H9 (cell line): ENCODE data around the gene PTAR1. TPM values are rescaled to one million over a fixed set of nuclear protein-coding genes. Genes with fewer than 3 reads are reported as not detected.

ENCODE experiments used
- DNase-seq: peaks from one replicate; pipeline ENCODE4 v3.0.0-alpha.2; 2017
- H2AFZ ChIP-seq: one replicate; pipeline ENCODE4 v1.6.1; 2013; ENCODE audit warnings: mild to moderate bottlenecking, low read length, control low read depth, moderate library complexity
- H2AK5ac ChIP-seq: 2 replicates; pipeline ENCODE4 v1.6.1; 2013; ENCODE audit warnings: low read length, control low read depth, mixed read lengths; ENCODE audit not compliant: insufficient read length
- H2BK120ac ChIP-seq: one replicate; pipeline ENCODE4 v1.6.1; 2013; ENCODE audit warnings: low read depth, mild to moderate bottlenecking, low read length, control low read depth, inconsistent platforms; ENCODE audit not compliant: poor library complexity, severe bottlenecking
- H2BK12ac ChIP-seq: 2 replicates; pipeline ENCODE4 v1.6.1; 2013; ENCODE audit warnings: low read length, control low read depth, mixed read lengths, low read depth; ENCODE audit not compliant: insufficient read length
- H2BK15ac ChIP-seq: 2 replicates; pipeline ENCODE4 v1.6.1; 2013; ENCODE audit warnings: low read depth, low read length, control low read depth
- H2BK20ac ChIP-seq: one replicate; pipeline ENCODE4 v1.6.1; 2013; ENCODE audit warnings: low read depth, mild to moderate bottlenecking, low read length, control low read depth, inconsistent platforms; ENCODE audit not compliant: poor library complexity, severe bottlenecking
- H2BK5ac ChIP-seq: 2 replicates; pipeline ENCODE4 v1.6.1; 2013; ENCODE audit warnings: low read length, control low read depth, mixed read lengths; ENCODE audit not compliant: insufficient read length
- H3K14ac ChIP-seq: 2 replicates; pipeline ENCODE4 v1.6.1; 2013; ENCODE audit warnings: low read length, control low read depth; ENCODE audit not compliant: insufficient read depth
- H3K18ac ChIP-seq: 2 replicates; pipeline ENCODE4 v1.6.1; 2013; ENCODE audit warnings: low read depth, mild to moderate bottlenecking, mixed read lengths, low read length, control low read depth; ENCODE audit not compliant: insufficient read length
- H3K23ac ChIP-seq: 2 replicates; pipeline ENCODE4 v1.6.1; 2013; ENCODE audit warnings: low read length, control low read depth, mixed read lengths, low read depth; ENCODE audit not compliant: insufficient read length
- H3K23me2 ChIP-seq: 2 replicates; pipeline ENCODE4 v1.6.1; 2013; ENCODE audit warnings: low read depth, mild to moderate bottlenecking, mixed read lengths, low read length, control low read depth; ENCODE audit not compliant: insufficient read length, poor library complexity, severe bottlenecking
- H3K27ac ChIP-seq: 2 replicates; pipeline ENCODE4 v1.5.1; 2013; ENCODE audit warnings: low read length, control low read depth, mixed read lengths, low read depth; ENCODE audit not compliant: insufficient read length
- H3K27me3 ChIP-seq: 2 replicates; pipeline ENCODE4 v1.6.1; 2013; ENCODE audit warnings: low read length, control low read depth, inconsistent platforms; ENCODE audit not compliant: insufficient read depth
- H3K4ac ChIP-seq: 2 replicates; pipeline ENCODE4 v1.6.1; 2013; ENCODE audit warnings: low read depth, mild to moderate bottlenecking, control low read depth, inconsistent platforms, low read length, moderate library complexity
- H3K4me1 ChIP-seq: 2 replicates; pipeline ENCODE4 v1.6.1; 2013; ENCODE audit warnings: low read length, control low read depth, inconsistent platforms; ENCODE audit not compliant: insufficient read depth
- H3K4me2 ChIP-seq: 2 replicates; pipeline ENCODE4 v1.6.1; 2013; ENCODE audit warnings: low read length, control low read depth, mixed read lengths; ENCODE audit not compliant: insufficient read length, insufficient read depth
- H3K56ac ChIP-seq: 2 replicates; pipeline ENCODE4 v1.6.1; 2013; ENCODE audit warnings: low read depth, mild to moderate bottlenecking, mixed read lengths, low read length, control low read depth; ENCODE audit not compliant: insufficient read length
- H3K79me1 ChIP-seq: 2 replicates; pipeline ENCODE4 v1.6.1; 2013; ENCODE audit warnings: low read depth, mild to moderate bottlenecking, moderate library complexity, low read length, control low read depth, inconsistent platforms; ENCODE audit not compliant: insufficient read depth, poor library complexity, severe bottlenecking
- H3K79me2 ChIP-seq: 2 replicates; pipeline ENCODE4 v1.6.1; 2013; ENCODE audit warnings: low read length, control low read depth, inconsistent platforms; ENCODE audit not compliant: insufficient read depth
- H3K9ac ChIP-seq: 2 replicates; pipeline ENCODE4 v1.6.1; 2013; ENCODE audit warnings: low read length, control low read depth, mixed read lengths; ENCODE audit not compliant: insufficient read length; ENCODE audit errors: extremely low read depth
- H3K9me3 ChIP-seq: one replicate; pipeline ENCODE4 v1.6.1; 2013; ENCODE audit warnings: low read depth, low read length, inconsistent platforms; ENCODE audit not compliant: control insufficient read depth
- H3T11ph ChIP-seq: one replicate; pipeline ENCODE4 v1.6.1; 2013; ENCODE audit warnings: mild to moderate bottlenecking, low read length, control low read depth, inconsistent platforms
- H4K20me1 ChIP-seq: one replicate; pipeline ENCODE4 v1.6.1; 2013; ENCODE audit not compliant: control insufficient read depth, insufficient read length, insufficient read depth
- H4K5ac ChIP-seq: 2 replicates; pipeline ENCODE4 v1.6.1; 2013; ENCODE audit warnings: low read depth, mild to moderate bottlenecking, mixed read lengths, low read length, control low read depth; ENCODE audit not compliant: insufficient read length
- H4K8ac ChIP-seq: replicated peaks from 2 replicates; pipeline ENCODE4 v1.6.1; 2013; ENCODE audit warnings: low read length, control low read depth, mixed read lengths, low read depth; ENCODE audit not compliant: insufficient read length
- H4K91ac ChIP-seq: 2 replicates; pipeline ENCODE4 v1.6.1; 2013; ENCODE audit warnings: low read depth, mild to moderate bottlenecking, moderate library complexity, mixed read lengths, low read length, control low read depth; ENCODE audit not compliant: insufficient read length
- H3K27ac Mint-ChIP-seq, 3 experiments: 2 replicates in 2 of 3; 3 replicates in 1 of 3; pipeline ENCODE4 v1.8.0; 2020 to 2021; ENCODE audit warnings: mixed read lengths in 3 of 3, mild to moderate bottlenecking in 1 of 3, moderate library complexity in 1 of 3
- H3K27me3 Mint-ChIP-seq: 2 replicates; pipeline ENCODE4 v1.8.0; 2021; ENCODE audit warnings: low read depth, mild to moderate bottlenecking, moderate library complexity, mixed read lengths
- H3K36me3 Mint-ChIP-seq, 3 experiments: 2 replicates in 2 of 3; 3 replicates in 1 of 3; pipeline ENCODE4 v1.8.0; 2020 to 2021; ENCODE audit warnings: low read depth in 3 of 3, mixed read lengths in 3 of 3; ENCODE audit not compliant: insufficient read depth in 1 of 3
- H3K4me1 Mint-ChIP-seq, 2 experiments: 2 replicates each; pipeline ENCODE4 v1.8.0; 2020; ENCODE audit warnings: mixed read lengths in 2 of 2
- H3K4me3 Mint-ChIP-seq, 2 experiments: 2 replicates in 1 of 2; 3 replicates in 1 of 2; pipeline ENCODE4 v1.8.0; 2020 to 2021; ENCODE audit warnings: mild to moderate bottlenecking in 2 of 2, mixed read lengths in 2 of 2, moderate library complexity in 1 of 2
- H3K9me3 Mint-ChIP-seq, 2 experiments: 2 replicates in 1 of 2; 3 replicates in 1 of 2; pipeline ENCODE4 v1.8.0; 2020; ENCODE audit warnings: mild to moderate bottlenecking in 2 of 2, mixed read lengths in 2 of 2, moderate library complexity in 1 of 2
- WGBS: extraction: QIAGEN DNeasy Blood & Tissue Kit; methylation state at CpG from one replicate; pipeline ENCODE4 v1.1.7; 2013; ENCODE audit warnings: missing lambda C conversion rate, low lambda C conversion rate, mixed read lengths; ENCODE audit not compliant: insufficient read length; ENCODE audit errors: extremely low coverage; 5-methylcytosine and 5-hydroxymethylcytosine counted together
- total RNA-seq: library from RNA; stranded (reverse); gene quantifications from 2 replicates; pipeline ENCODE4 v1.2.1, GENCODE V29; 2021
- TF ChIP-seq, protein P1 (sequence below): fragments of 200-600 bp; sonication (generic); conservative IDR thresholded peaks from 3 replicates; pipeline ENCODE4 v1.8.0; 2021; ENCODE audit warnings: antibody characterized with exemption, mild to moderate bottlenecking

The PTAR1 gene
- total RNA-seq, 1 experiment from 2014 or later: 117 TPM

DNA sequence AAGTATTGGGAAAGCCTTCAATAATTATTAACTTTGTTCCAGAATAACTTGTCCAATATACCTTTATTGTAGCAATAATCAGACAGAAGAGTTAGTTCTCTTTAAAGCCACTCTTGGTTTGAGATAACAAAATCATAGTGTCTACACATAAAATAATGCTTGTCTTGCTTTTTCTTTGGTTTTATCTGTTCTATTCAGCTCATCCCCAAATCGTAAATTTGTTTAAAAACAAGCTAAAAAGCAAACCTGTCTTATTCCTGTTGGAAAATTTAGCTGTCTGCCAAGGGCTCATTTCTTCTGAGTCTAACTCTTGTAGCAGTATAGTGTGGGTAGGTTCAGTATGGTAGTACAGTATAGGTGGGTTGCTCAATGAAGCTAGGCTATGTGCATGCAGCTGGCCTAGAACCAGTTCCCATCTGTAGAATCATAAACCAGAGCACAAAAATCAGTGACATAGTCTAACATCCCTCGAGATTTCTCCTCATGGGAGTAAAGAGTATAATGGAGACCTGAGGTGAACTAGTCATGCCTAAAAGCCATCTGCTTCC lies 69.7 kb downstream of the PTAR1 start:
- no peak overlapping the region for H2BK15ac ChIP-seq
- no peak overlapping the region for H3T11ph ChIP-seq
- TF ChIP-seq, protein P1, sequence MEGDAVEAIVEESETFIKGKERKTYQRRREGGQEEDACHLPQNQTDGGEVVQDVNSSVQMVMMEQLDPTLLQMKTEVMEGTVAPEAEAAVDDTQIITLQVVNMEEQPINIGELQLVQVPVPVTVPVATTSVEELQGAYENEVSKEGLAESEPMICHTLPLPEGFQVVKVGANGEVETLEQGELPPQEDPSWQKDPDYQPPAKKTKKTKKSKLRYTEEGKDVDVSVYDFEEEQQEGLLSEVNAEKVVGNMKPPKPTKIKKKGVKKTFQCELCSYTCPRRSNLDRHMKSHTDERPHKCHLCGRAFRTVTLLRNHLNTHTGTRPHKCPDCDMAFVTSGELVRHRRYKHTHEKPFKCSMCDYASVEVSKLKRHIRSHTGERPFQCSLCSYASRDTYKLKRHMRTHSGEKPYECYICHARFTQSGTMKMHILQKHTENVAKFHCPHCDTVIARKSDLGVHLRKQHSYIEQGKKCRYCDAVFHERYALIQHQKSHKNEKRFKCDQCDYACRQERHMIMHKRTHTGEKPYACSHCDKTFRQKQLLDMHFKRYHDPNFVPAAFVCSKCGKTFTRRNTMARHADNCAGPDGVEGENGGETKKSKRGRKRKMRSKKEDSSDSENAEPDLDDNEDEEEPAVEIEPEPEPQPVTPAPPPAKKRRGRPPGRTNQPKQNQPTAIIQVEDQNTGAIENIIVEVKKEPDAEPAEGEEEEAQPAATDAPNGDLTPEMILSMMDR: no peak
- Mint-ChIP-seq H3K9me3 (no peaks in the 10 kb centered on the region), H3K4me1 (no peaks in the 10 kb centered on the region), H3K36me3 (no peaks in the 10 kb centered on the region), H3K4me3 (no peak overlapping the region), H3K27me3 (no peaks in the 10 kb centered on the region), H3K27ac (no peak overlapping the region)
- H2AFZ ChIP-seq: no peak overlapping the region
- no peak overlapping the region for H3K56ac ChIP-seq
- H3K4me1 ChIP-seq: no peaks in the 10 kb centered on the region
- H2BK12ac ChIP-seq: no peak overlapping the region
- H3K23ac ChIP-seq: no peak overlapping the region
- H3K79me1 ChIP-seq: no peaks in the 10 kb centered on the region
- no peak overlapping the region for H3K18ac ChIP-seq
- no peak overlapping the region for H2BK20ac ChIP-seq
- no peak overlapping the region for H3K9ac ChIP-seq
- no peaks in the 10 kb centered on the region for H4K20me1 ChIP-seq
- no peak overlapping the region for H4K91ac ChIP-seq
- no peak overlapping the region for H3K14ac ChIP-seq
- H3K79me2 ChIP-seq: no peaks in the 10 kb centered on the region
- H3K4ac ChIP-seq: no peak overlapping the region
- no peak overlapping the region for H3K27ac ChIP-seq
- H3K23me2 ChIP-seq: no peaks in the 10 kb centered on the region
- H3K4me2 ChIP-seq: no peak overlapping the region
- no peak for DNase-seq
- H3K9me3 ChIP-seq: no peaks in the 10 kb centered on the region
- H4K8ac ChIP-seq: no peak overlapping the region
- no peaks in the 10 kb centered on the region for H3K27me3 ChIP-seq
- no peak overlapping the region for H2BK120ac ChIP-seq
- no CpG with 5 or more reads among the region's 2 CpGs for WGBS
- no peak overlapping the region for H2AK5ac ChIP-seq
- H2BK5ac ChIP-seq: no peak overlapping the region
- H4K5ac ChIP-seq: no peak overlapping the region
